Upper lobe of left lung (tissue), 6 donors: ENCODE results near the gene NPHP1. TPM values are rescaled to one million over a fixed set of nuclear protein-coding genes. Genes with fewer than 3 reads are reported as not detected.
"Not testable (repeated sequence)": the region's sequence is repeated elsewhere in the genome, so short reads cannot be mapped to it uniquely, and the experiment has no call there.

Source experiments
- ATAC-seq, 2 donors: fragments of 200-7000 bp; cut with Tn5 transposase; one replicate each; pipeline ENCODE4 v1.9.1; 2022; ENCODE audit warnings: mild to moderate bottlenecking in 2 of 2, moderate library complexity in 2 of 2; ENCODE audit not compliant: low FRiP score in 2 of 2
- DNase-seq, 2 donors: peaks; one replicate each; pipeline ENCODE4 v3.0.0-alpha.2; 2019 to 2020
- H3K27ac ChIP-seq, 4 donors: fragments of 200-600 bp; sonication (generic); one replicate each; pipeline ENCODE4 v1.5.1; 2016 to 2019
- H3K27me3 ChIP-seq, 4 donors: fragments of 200-600 bp; sonication (generic); one replicate each; pipeline ENCODE4 v1.5.1; 2017 to 2019
- H3K36me3 ChIP-seq, 4 donors: fragments of 200-600 bp; sonication (generic); one replicate each; pipeline ENCODE4 v1.5.1; 2016 to 2019
- H3K4me1 ChIP-seq, 4 donors: fragments of 200-600 bp; sonication (generic); one replicate each; pipeline ENCODE4 v1.5.1; 2018 to 2019
- H3K4me3 ChIP-seq, 4 donors: fragments of 200-600 bp; sonication (generic); one replicate each; pipeline ENCODE4 v1.5.1; 2017 to 2019; ENCODE audit warnings: mild to moderate bottlenecking in 2 of 4, moderate library complexity in 1 of 4
- H3K9me3 ChIP-seq, 4 donors: fragments of 200-600 bp; sonication (generic); one replicate each; pipeline ENCODE4 v1.5.1; 2018 to 2019
- CTCF ChIP-seq, 6 experiments: fragments of 450-650 bp in 4 of 6; fragments of 200-600 bp in 2 of 6; sonication (generic) in 2 of 6; IDR thresholded peaks; one replicate each; pipeline ENCODE4 v1.5.1; 2016 to 2019; ENCODE audit warnings: antibody characterized with exemption in 6 of 6
- EP300 ChIP-seq, 4 donors: sonication (generic); formaldehyde crosslinking; IDR thresholded peaks; one replicate each; pipeline ENCODE4 v1.5.1; 2017; ENCODE audit warnings: antibody characterized with exemption in 4 of 4, control low read depth in 2 of 4
- POLR2A ChIP-seq, 4 donors: fragments of 450-650 bp; IDR thresholded peaks; one replicate each; pipeline ENCODE4 v1.5.1; 2016 to 2017; ENCODE audit warnings: antibody characterized with exemption in 4 of 4, mild to moderate bottlenecking in 2 of 4
- POLR2AphosphoS5 ChIP-seq, 2 donors: sonication (generic); formaldehyde crosslinking; IDR thresholded peaks; one replicate each; pipeline ENCODE4 v1.5.1; 2017; ENCODE audit warnings: antibody characterized with exemption in 2 of 2
- WGBS, 2 donors: methylation state at CpG; one replicate each; pipeline ENCODE4 v1.1.5; 2017 to 2018; 5-methylcytosine and 5-hydroxymethylcytosine counted together
- total RNA-seq, 6 donors: library from RNA; depleted of rRNA in 4 of 6; stranded (reverse); fragments of >200 nt in 4 of 6; gene quantifications; one replicate each; pipeline versions ENCODE4 v1.1.0 to v1.2.1, GENCODE V29; 2016 to 2021
- donor health status: DM: no; HTN: no; CAD: no; lungs with moderate emphysema.
- donor health status: DM: no; HTN: yes; CAD: no; lungs with severe emphysema.

The NPHP1 gene
- total RNA-seq, 6 donors from 2014 or later: 3.2 to 18.4 (median 5.4) TPM

- ATAC-seq (peak; percentile 27 to 68), DNase-seq (peak in 1 of 2 donors; percentile 56)
- Histone ChIP-seq H3K36me3 (no peaks in the 10 kb centered on the region), H3K27ac (peak overlapping the region; percentile 70 to 94 (median 84)), H3K4me3 (peak overlapping the region; percentile 59 to 65 (median 61)), H3K9me3 (no peaks in the 10 kb centered on the region), H3K4me1 (peaks cover 15 to 40% (median 20%) of the 10 kb centered on the region in 4 donors), H3K27me3 (peaks cover 0 to 12% (median under 1%) of the 10 kb centered on the region in 4 donors)
- TF ChIP-seq EP300 (IDR thresholded peaks at IDR 0.05) (no peak), POLR2AphosphoS5 (IDR thresholded peaks at IDR 0.05) (no peak), CTCF (IDR thresholded peaks at IDR 0.05) (no peak), POLR2A (IDR thresholded peaks at IDR 0.05) (no peak)
- 70 to 71% methylated on average over 13 to 14 of the region's 14 CpGs for whole genome bisulfite sequencing, 2 donors
These were observed 90.0 kb downstream of the NPHP1 start for GRCh38 chr2:110114831-110115255.

GRCh38 chr2:110113961-110114591 is 90.7 kb downstream of the NPHP1 start:
- 38 to 39% methylated on average over 6 to 8 of the region's 8 CpGs for WGBS, 2 donors
- ATAC-seq (peak; percentile 44 to 76), DNase-seq (peak in 1 of 2 donors; percentile 75)
- H3K36me3 ChIP-seq: no peaks in the 10 kb centered on the region
- H3K27me3 ChIP-seq: peaks cover 0 to 12% (median under 1%) of the 10 kb centered on the region in 4 donors
- peak overlapping the region in 3 of 4 donors; percentile 59 to 65 (median 61) for H3K4me3 ChIP-seq
- H3K4me1 ChIP-seq: peaks cover 15 to 39% (median 20%) of the 10 kb centered on the region in 4 donors
- H3K9me3 ChIP-seq: no peaks in the 10 kb centered on the region
- H3K27ac ChIP-seq: peak overlapping the region; percentile 70 to 94 (median 84)
- no peak for TF ChIP-seq EP300 (IDR thresholded peaks at IDR 0.05)
- TF ChIP-seq POLR2AphosphoS5 (IDR thresholded peaks at IDR 0.05): peak in 1 of 2 donors; percentile 48
- TF ChIP-seq POLR2A (IDR thresholded peaks at IDR 0.05): peak in 1 of 4 donors; percentile 26
- peak in 2 of 6 experiments; percentile 10 to 18 for TF ChIP-seq CTCF (IDR thresholded peaks at IDR 0.05)

GRCh38 chr2:110108291-110108690 is 96.5 kb downstream of the NPHP1 start:
- H3K27ac ChIP-seq: peak overlapping the region in 1 of 4 donors; percentile 67
- H3K4me1 ChIP-seq: peaks cover 11 to 38% (median 31%) of the 10 kb centered on the region in 4 donors
- WGBS, 2 donors: 85 to 89% methylated on average over 2 of the region's 2 CpGs
- not testable (repeated sequence) for ATAC-seq, H3K27me3 ChIP-seq, DNase-seq, H3K4me3 ChIP-seq, H3K9me3 ChIP-seq, H3K36me3 ChIP-seq

GRCh38 chr2:110107092-110108079 is 97.4 kb downstream of the NPHP1 start:
- H3K9me3 ChIP-seq: no peaks in the 10 kb centered on the region
- peaks cover 17 to 47% (median 38%) of the 10 kb centered on the region in 4 donors for H3K4me1 ChIP-seq
- no peak for TF ChIP-seq EP300 (IDR thresholded peaks at IDR 0.05)
- no peak for TF ChIP-seq CTCF (IDR thresholded peaks at IDR 0.05)
- TF ChIP-seq POLR2A (IDR thresholded peaks at IDR 0.05): peak in 1 of 4 donors; percentile 22
- no peak for TF ChIP-seq POLR2AphosphoS5 (IDR thresholded peaks at IDR 0.05)
- DNase-seq: no peak
- H3K36me3 ChIP-seq: no peaks in the 10 kb centered on the region
- peak overlapping the region; percentile 67 to 89 (median 84) for H3K27ac ChIP-seq
- 73 to 75% methylated on average over 3 of the region's 3 CpGs for WGBS, 2 donors
- H3K27me3 ChIP-seq: no peaks in the 10 kb centered on the region
- H3K4me3 ChIP-seq: no peak overlapping the region
- ATAC-seq: no peak

- Histone ChIP-seq H3K4me1 (peaks cover 24 to 55% (median 46%) of the 10 kb centered on the region in 4 donors), H3K36me3 (no peaks in the 10 kb centered on the region), H3K4me3 (no peak overlapping the region), H3K27ac (peak overlapping the region; percentile 67 to 89 (median 84)), H3K9me3 (no peaks in the 10 kb centered on the region), H3K27me3 (no peaks in the 10 kb centered on the region)
- peak in 1 of 2 donors; percentile 91 for DNase-seq
- 46 to 73% methylated on average over 6 of the region's 6 CpGs for WGBS, 2 donors
- ATAC-seq: peak; percentile 54 to 83
- no peak for TF ChIP-seq CTCF (IDR thresholded peaks at IDR 0.05)
- peak in 2 of 4 donors; percentile 38 to 92 for TF ChIP-seq EP300 (IDR thresholded peaks at IDR 0.05)
- TF ChIP-seq POLR2AphosphoS5 (IDR thresholded peaks at IDR 0.05): peak; percentile 28 to 55
- TF ChIP-seq POLR2A (IDR thresholded peaks at IDR 0.05): peak in 1 of 4 donors; percentile 33
These were observed 98.2 kb downstream of the NPHP1 start for GRCh38 chr2:110106642-110107041.
